Parathyroid adenoma (tissue), 2 donors: ENCODE results near the gene TMEM120B.
"Not testable (repeated sequence)": the region's sequence is repeated elsewhere in the genome, so short reads cannot be mapped to it uniquely, and the experiment has no call there.

Experiments
- H2AFZ ChIP-seq: fragments of 300-600 bp; sonication (generic); one replicate; pipeline ENCODE4 v1.7.0; 2017; ENCODE audit warnings: antibody characterized with exemption, mild to moderate bottlenecking
- H3K27ac ChIP-seq: fragments of 300-600 bp; sonication (generic); one replicate; pipeline ENCODE4 v1.7.0; 2017
- H3K27me3 ChIP-seq: fragments of 300-600 bp; sonication (generic); one replicate; pipeline ENCODE4 v1.7.0; 2017; ENCODE audit warnings: low read length; ENCODE audit not compliant: control insufficient read depth, insufficient read depth
- H3K36me3 ChIP-seq: fragments of 300-600 bp; sonication (generic); one replicate; pipeline ENCODE4 v1.7.0; 2017; ENCODE audit warnings: low read length; ENCODE audit not compliant: control insufficient read depth, insufficient read depth
- H3K4me1 ChIP-seq: fragments of 300-600 bp; sonication (generic); one replicate; pipeline ENCODE4 v1.7.0; 2017; ENCODE audit warnings: control low read depth
- H3K4me2 ChIP-seq: fragments of 300-600 bp; sonication (generic); one replicate; pipeline ENCODE4 v1.7.0; 2017; ENCODE audit warnings: low read length
- H3K4me3 ChIP-seq: fragments of 300-600 bp; sonication (generic); one replicate; pipeline ENCODE4 v1.7.0; 2017; ENCODE audit warnings: low read depth, low read length
- H3K79me2 ChIP-seq: fragments of 300-600 bp; sonication (generic); one replicate; pipeline ENCODE4 v1.7.0; 2017; ENCODE audit warnings: control low read depth
- H3K9ac ChIP-seq: fragments of 300-600 bp; sonication (generic); one replicate; pipeline ENCODE4 v1.7.0; 2017; ENCODE audit warnings: mild to moderate bottlenecking
- H3K9me3 ChIP-seq: fragments of 300-600 bp; sonication (generic); one replicate; pipeline ENCODE4 v1.7.0; 2017; ENCODE audit warnings: low read length; ENCODE audit not compliant: control insufficient read depth
- CTCF ChIP-seq: fragments of 300-600 bp; sonication (generic); IDR thresholded peaks from one replicate; pipeline ENCODE4 v1.7.0; 2017; ENCODE audit warnings: antibody characterized with exemption, mild to moderate bottlenecking
- donor health status: primary hyperparathyroidism.

Gene TMEM120B

DNA sequence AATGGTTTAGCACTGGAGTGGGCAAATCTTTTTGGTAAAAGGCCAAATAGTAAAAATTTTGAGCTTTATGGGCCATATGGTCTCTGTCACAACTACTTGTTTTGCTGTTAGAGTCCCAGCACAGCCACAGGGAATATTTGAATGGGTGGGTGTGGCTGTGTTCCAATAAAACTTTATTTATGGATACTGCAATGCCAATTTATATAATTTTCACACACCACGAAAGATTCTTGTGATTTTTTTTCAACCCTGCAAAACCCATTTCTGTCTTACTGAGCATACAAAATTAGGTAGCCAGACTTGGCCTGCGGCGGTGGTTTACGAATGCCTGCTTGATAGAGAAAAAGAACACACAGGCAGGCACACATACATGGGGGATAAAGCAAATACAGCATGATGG, 28.3 kb downstream of the TMEM120B start:
- Histone ChIP-seq H3K27ac (no peak overlapping the region), H3K27me3 (no peaks in the 10 kb centered on the region), H3K36me3 (no peaks in the 10 kb centered on the region), H3K9ac (no peak overlapping the region), H3K79me2 (peaks cover 2% of the 10 kb centered on the region), H2AFZ (no peak overlapping the region), H3K4me2 (no peak overlapping the region), H3K9me3 (no peaks in the 10 kb centered on the region), H3K4me3 (no peak overlapping the region), H3K4me1 (no peaks in the 10 kb centered on the region)
- no peak for TF ChIP-seq CTCF

DNA sequence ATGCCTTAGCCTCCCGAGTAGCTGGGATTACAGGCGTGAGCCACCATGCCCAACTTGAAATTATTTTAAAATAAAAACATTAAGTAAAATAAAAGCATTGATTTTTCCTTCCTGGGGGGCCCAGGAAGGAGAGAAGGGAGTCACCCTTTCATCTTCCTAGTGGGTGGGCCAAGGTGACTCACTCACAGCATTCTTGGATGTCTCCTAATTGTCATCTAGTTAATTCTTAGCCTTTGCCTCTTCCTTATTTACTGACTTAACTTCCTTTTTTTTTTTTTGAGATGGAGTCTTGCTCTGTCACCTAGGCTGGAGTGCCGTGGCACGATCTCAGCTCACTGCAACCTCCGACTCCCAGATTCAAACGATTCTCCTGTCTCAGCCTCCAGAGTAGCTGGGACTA, 29.2 kb downstream of the TMEM120B start:
- H2AFZ ChIP-seq, result no peak overlapping the region
- H3K9me3 ChIP-seq, result no peaks in the 10 kb centered on the region
- H3K4me1 ChIP-seq, result no peaks in the 10 kb centered on the region
- no peak for TF ChIP-seq CTCF
- H3K79me2 ChIP-seq, result peaks cover 2% of the 10 kb centered on the region
- H3K27me3 ChIP-seq, result no peaks in the 10 kb centered on the region
- no peak overlapping the region for H3K4me3 ChIP-seq
- H3K4me2 ChIP-seq, result no peak overlapping the region
- no peaks in the 10 kb centered on the region for H3K36me3 ChIP-seq
- no peak overlapping the region for H3K9ac ChIP-seq
- no peak overlapping the region for H3K27ac ChIP-seq

GRCh38 chr12:121745545-121745944, 33.0 kb downstream of the TMEM120B start:
- H3K4me2 ChIP-seq, H3K4me3 ChIP-seq, H3K9ac ChIP-seq, H3K4me1 ChIP-seq, H3K9me3 ChIP-seq, H2AFZ ChIP-seq, H3K79me2 ChIP-seq, H3K27me3 ChIP-seq, H3K36me3 ChIP-seq, H3K27ac ChIP-seq: not testable (repeated sequence)

DNA sequence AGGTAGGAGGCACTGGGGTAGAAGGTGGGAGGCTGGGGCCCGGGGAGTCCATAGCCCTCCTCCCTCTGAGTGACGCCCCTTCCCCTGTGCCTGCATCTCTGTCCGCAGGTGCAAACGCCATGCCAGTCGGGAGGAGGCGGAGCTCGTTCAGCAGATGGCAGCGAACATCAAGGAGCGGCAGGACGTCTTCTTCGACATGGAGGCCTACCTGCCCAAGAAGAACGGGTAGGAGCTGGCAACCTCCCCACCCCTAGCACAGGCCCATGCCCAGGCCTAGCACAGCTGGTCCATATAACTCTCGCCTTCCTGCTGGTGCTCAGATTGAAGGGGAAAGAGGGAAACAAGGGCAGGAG, 35.6 kb downstream of the TMEM120B start:
- no peaks in the 10 kb centered on the region for H3K79me2 ChIP-seq

DNA sequence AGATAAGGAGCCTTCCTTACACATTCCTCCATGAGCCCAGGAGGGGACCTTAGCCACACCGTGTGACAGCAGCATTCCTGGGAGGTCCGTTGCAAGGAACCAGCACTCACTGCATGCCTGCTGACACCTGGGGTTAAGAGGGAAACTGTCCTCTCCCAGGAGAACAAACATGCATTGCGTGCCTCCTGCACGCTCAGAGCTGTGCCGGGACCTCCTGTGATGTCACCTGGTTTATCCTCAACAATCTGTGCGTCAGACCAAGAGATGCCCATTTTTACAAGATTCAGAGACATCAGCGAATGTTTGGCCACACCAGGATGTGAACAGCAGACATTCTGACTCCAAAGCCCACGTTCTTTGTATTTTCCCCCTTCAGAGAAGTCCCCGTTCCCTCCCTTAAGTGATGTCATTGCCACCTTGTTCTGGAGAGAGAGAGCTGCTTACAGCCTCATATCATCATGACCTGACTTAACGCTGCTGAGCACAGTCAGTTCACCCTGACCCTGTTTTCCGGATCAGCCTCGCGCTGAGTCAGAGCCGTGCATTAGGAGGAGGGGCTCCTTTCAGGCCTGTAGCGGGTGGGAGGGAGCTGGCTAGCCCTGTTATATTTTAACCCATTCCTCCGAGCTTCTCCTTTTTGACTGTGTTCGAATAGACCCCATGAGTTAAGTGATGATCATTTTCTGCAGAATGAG, 36.2 kb downstream of the TMEM120B start:
- no peaks in the 10 kb centered on the region for H3K36me3 ChIP-seq
- no peak overlapping the region for H3K4me2 ChIP-seq
- no peaks in the 10 kb centered on the region for H3K9me3 ChIP-seq
- no peak overlapping the region for H3K4me3 ChIP-seq
- no peaks in the 10 kb centered on the region for H3K4me1 ChIP-seq
- H3K9ac ChIP-seq, result no peak overlapping the region
- H3K27me3 ChIP-seq, result no peaks in the 10 kb centered on the region
- no peaks in the 10 kb centered on the region for H3K79me2 ChIP-seq
- TF ChIP-seq CTCF, result no peak
- H2AFZ ChIP-seq, result no peak overlapping the region
- H3K27ac ChIP-seq, result no peak overlapping the region

More for the DNA sequence above, 35.6 kb downstream of the TMEM120B start:
- Histone ChIP-seq H2AFZ (no peak overlapping the region), H3K9ac (no peak overlapping the region), H3K4me1 (no peaks in the 10 kb centered on the region), H3K27me3 (no peaks in the 10 kb centered on the region), H3K27ac (no peak overlapping the region), H3K4me3 (no peak overlapping the region), H3K4me2 (no peak overlapping the region), H3K36me3 (no peaks in the 10 kb centered on the region), H3K9me3 (no peaks in the 10 kb centered on the region)
- no peak for TF ChIP-seq CTCF
